ENCODE data around the gene NANS.

DNA sequence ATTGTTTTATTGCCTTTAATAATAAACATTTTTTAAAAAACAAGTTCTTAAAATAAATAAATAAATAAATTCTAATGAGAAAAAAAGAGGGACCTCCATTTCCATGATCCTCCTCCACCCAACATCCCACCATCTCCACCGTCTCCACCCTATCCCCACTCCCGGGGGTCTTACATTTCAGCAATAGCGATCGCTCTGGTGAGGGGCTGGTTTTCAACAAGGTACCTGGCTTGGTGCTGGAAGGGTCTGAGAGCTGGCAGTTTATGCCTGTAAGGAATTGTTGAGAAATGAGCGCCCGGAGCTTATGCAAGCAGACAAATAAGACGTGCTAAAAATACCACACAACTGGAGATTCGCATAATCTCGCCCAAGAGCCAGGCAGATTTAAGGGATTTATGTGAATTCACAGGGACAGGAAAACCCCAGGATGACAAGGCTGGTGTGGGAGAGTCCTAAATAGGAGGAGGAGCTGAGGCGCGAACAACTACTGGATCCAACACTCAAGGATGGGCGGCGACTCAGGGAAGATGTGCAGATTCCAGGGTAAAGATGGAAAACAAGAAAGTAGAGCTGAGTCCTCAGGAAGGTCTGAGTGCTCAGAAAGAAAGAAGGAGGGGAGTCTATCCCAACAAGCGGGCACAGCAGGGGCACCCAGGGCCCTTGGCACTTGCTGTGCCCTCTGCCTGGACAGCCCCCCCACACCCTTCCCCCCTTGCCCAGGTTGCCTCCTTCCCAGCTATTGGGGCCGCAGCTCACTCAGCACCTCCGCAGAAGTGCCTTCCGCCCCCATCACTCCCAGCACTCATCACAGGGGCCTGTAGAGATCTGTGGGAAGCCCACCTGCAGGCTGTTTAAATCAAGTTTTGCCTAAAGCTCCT is 35.4 kb downstream of the NANS start:
- TF ChIP-seq, protein P1, sequence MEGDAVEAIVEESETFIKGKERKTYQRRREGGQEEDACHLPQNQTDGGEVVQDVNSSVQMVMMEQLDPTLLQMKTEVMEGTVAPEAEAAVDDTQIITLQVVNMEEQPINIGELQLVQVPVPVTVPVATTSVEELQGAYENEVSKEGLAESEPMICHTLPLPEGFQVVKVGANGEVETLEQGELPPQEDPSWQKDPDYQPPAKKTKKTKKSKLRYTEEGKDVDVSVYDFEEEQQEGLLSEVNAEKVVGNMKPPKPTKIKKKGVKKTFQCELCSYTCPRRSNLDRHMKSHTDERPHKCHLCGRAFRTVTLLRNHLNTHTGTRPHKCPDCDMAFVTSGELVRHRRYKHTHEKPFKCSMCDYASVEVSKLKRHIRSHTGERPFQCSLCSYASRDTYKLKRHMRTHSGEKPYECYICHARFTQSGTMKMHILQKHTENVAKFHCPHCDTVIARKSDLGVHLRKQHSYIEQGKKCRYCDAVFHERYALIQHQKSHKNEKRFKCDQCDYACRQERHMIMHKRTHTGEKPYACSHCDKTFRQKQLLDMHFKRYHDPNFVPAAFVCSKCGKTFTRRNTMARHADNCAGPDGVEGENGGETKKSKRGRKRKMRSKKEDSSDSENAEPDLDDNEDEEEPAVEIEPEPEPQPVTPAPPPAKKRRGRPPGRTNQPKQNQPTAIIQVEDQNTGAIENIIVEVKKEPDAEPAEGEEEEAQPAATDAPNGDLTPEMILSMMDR (optimal IDR thresholded peaks at IDR 0.05 in 1 of 3, IDR thresholded peaks at IDR 0.05 in 1 of 3, conservative IDR thresholded peaks at IDR 0.05 in 1 of 3; ENCODE audit: extremely low read depth in 1 of 3, insufficient read depth in 2 of 3, low read length in 3 of 3): no peak
- no peak for TF ChIP-seq EZH2 (IDR thresholded peaks at IDR 0.05; ENCODE audit: low read length)
